ENCODE results near the gene ZNF367.

GRCh38 chr9:96342571-96343245 lies 75.5 kb downstream of the ZNF367 start:
- no peak for TF ChIP-seq CTCF (IDR thresholded peaks at IDR 0.05)
- TF ChIP-seq EZH2 (IDR thresholded peaks at IDR 0.05; ENCODE audit: borderline replicate concordance, insufficient read depth, low read depth, low read length, poor library complexity, severe bottlenecking): no peak

Data from B cell (primary cell).